CD4-positive, alpha-beta memory T cell (primary cell): ENCODE results near the gene THOP1. TPM values are rescaled to one million over a fixed set of nuclear protein-coding genes. Genes with fewer than 3 reads are reported as not detected.
A peak's percentile ranks its signal among the peaks of the same experiment; 100 is the strongest.

Source experiments
- CTCF ChIA-PET: fragments of 350-600 bp; sonication (Branson Sonifier 250); formaldehyde crosslinking; loops from one replicate; lab custom pipeline; 2021; ENCODE audit warnings: inconsistent platforms; ENCODE audit not compliant: partially characterized antibody; lab: Charles Lee
- POLR2A ChIA-PET: fragments of 350-600 bp; sonication (Branson Sonifier 250); formaldehyde crosslinking; loops from one replicate; lab custom pipeline; 2021; ENCODE audit not compliant: partially characterized antibody; lab: Charles Lee
- DNase-seq, 5 donors: peaks; one replicate each; pipeline versions ENCODE4 v3.0.0 to v3.0.0-alpha.2; 2020 to 2022; ENCODE audit warnings: mixed read lengths in 1 of 5
- H3K27ac ChIP-seq: one replicate; pipeline ENCODE4 v1.7.0; 2013; ENCODE audit warnings: low read depth, low read length
- H3K27me3 ChIP-seq: 2 replicates; pipeline ENCODE4 v1.7.0; 2013; ENCODE audit warnings: mild to moderate bottlenecking, low read length, moderate library complexity; ENCODE audit not compliant: insufficient read depth
- H3K36me3 ChIP-seq: 2 replicates; pipeline ENCODE4 v1.7.0; 2013; ENCODE audit warnings: mild to moderate bottlenecking, low read length, moderate library complexity; ENCODE audit not compliant: insufficient read depth
- H3K4me1 ChIP-seq: 2 replicates; pipeline ENCODE4 v1.7.0; 2013; ENCODE audit warnings: mild to moderate bottlenecking, low read length, moderate library complexity; ENCODE audit not compliant: insufficient read depth
- H3K4me3 ChIP-seq, 2 donors: one replicate each; pipeline ENCODE4 v1.7.0; 2013; ENCODE audit warnings: low read length in 2 of 2, mild to moderate bottlenecking in 1 of 2
- H3K9me3 ChIP-seq, 2 donors: one replicate each; pipeline ENCODE4 v1.7.0; 2013; ENCODE audit warnings: low read length in 2 of 2, control low read depth in 1 of 2; ENCODE audit not compliant: control insufficient read depth in 1 of 2
- H3K27ac Mint-ChIP-seq, 7 donors: one replicate each; pipeline ENCODE4 v1.8.0; 2020 to 2021; ENCODE audit warnings: mixed read lengths in 7 of 7, mild to moderate bottlenecking in 6 of 7, inconsistent platforms in 3 of 7, moderate library complexity in 3 of 7
- H3K27me3 Mint-ChIP-seq, 2 donors: one replicate each; pipeline ENCODE4 v1.8.0; 2020 to 2021; ENCODE audit warnings: mixed read lengths in 2 of 2
- H3K36me3 Mint-ChIP-seq, 2 donors: one replicate each; pipeline ENCODE4 v1.8.0; 2020 to 2021; ENCODE audit warnings: mixed read lengths in 2 of 2, inconsistent platforms in 1 of 2, mild to moderate bottlenecking in 1 of 2
- H3K4me1 Mint-ChIP-seq, 4 donors: one replicate each; pipeline ENCODE4 v1.8.0; 2020 to 2021; ENCODE audit warnings: mixed read lengths in 4 of 4, mild to moderate bottlenecking in 1 of 4
- H3K4me3 Mint-ChIP-seq, 8 donors: one replicate each; pipeline ENCODE4 v1.8.0; 2020 to 2021; ENCODE audit warnings: mixed read lengths in 8 of 8, mild to moderate bottlenecking in 7 of 8, moderate library complexity in 6 of 8, inconsistent platforms in 3 of 8
- H3K9me3 Mint-ChIP-seq, 8 donors: one replicate each; pipeline ENCODE4 v1.8.0; 2020 to 2021; ENCODE audit warnings: mixed read lengths in 8 of 8, mild to moderate bottlenecking in 5 of 8, inconsistent platforms in 3 of 8, moderate library complexity in 1 of 8
- intact Hi-C: fragments of 100-400 bp; cut with micrococcal nuclease; formaldehyde crosslinking; loops from one replicate; pipeline ENCODE4 v1.15.1; 2023
- polyA plus RNA-seq, 2 donors: library from polyadenylated mRNA; unstranded; fragments of 300-500 nt; fragmentation: Illumina TruSeq; gene quantifications; one replicate each; pipeline ENCODE4 v1.2.3, GENCODE V29; 2021
- total RNA-seq, 2 experiments: library from RNA; stranded (reverse); gene quantifications; one replicate each; pipeline ENCODE4 v1.2.3, GENCODE V29; 2021

Gene THOP1
- total and polyA plus RNA-seq, 4 experiments from 2014 or later, result 21.6 to 31.9 (median 25.8) TPM

GRCh38 chr19:2768365-2769132 is 16.8 kb upstream of the THOP1 start:
- POLR2A ChIA-PET, result interaction anchor here (1.5 kb wide), 1 partner anchor 15 kb away, joined by 5 read pairs; the partner anchor contains the start of gene SGTA
- Mint-ChIP-seq H3K27ac (no peak overlapping the region), H3K4me3 (no peak overlapping the region), H3K9me3 (no peaks in the 10 kb centered on the region), H3K4me1 (peaks cover 2 to 11% (median 5%) of the 10 kb centered on the region in 4 donors), H3K36me3 (peaks cover 7 to 13% of the 10 kb centered on the region in 2 donors), H3K27me3 (no peaks in the 10 kb centered on the region)
- peaks cover 24% of the 10 kb centered on the region for H3K36me3 ChIP-seq
- no peaks in the 10 kb centered on the region for H3K27me3 ChIP-seq
- no peak for DNase-seq
- no peaks in the 10 kb centered on the region for H3K4me1 ChIP-seq
- no peak overlapping the region for H3K4me3 ChIP-seq
- CTCF ChIA-PET, result interaction anchor here (2.6 kb wide), 1 partner anchor 20 kb away, joined by 11 read pairs; no protein-coding TSS in a partner anchor
- H3K27ac ChIP-seq, result no peak overlapping the region
- H3K9me3 ChIP-seq, result no peaks in the 10 kb centered on the region
- intact Hi-C loops, result no loop called here

- Histone ChIP-seq H3K9me3 (no peaks in the 10 kb centered on the region), H3K4me3 (no peak overlapping the region), H3K4me1 (no peaks in the 10 kb centered on the region), H3K27me3 (no peaks in the 10 kb centered on the region), H3K27ac (no peak overlapping the region), H3K36me3 (peaks cover 22% of the 10 kb centered on the region)
- POLR2A ChIA-PET, result no interaction called here
- H3K4me3 Mint-ChIP-seq, result no peak overlapping the region
- H3K9me3 Mint-ChIP-seq, result no peaks in the 10 kb centered on the region
- H3K4me1 Mint-ChIP-seq, result peaks cover 2 to 16% (median 7%) of the 10 kb centered on the region in 4 donors
- CTCF ChIA-PET, result interaction anchor here (2.6 kb wide), 1 partner anchor 20 kb away, joined by 11 read pairs; no protein-coding TSS in a partner anchor
- H3K27me3 Mint-ChIP-seq, result no peaks in the 10 kb centered on the region
- intact Hi-C loops, result no loop called here
- no peak for DNase-seq
- H3K36me3 Mint-ChIP-seq, result peaks cover 3 to 13% of the 10 kb centered on the region in 2 donors
- H3K27ac Mint-ChIP-seq, result no peak overlapping the region
These were observed 16.1 kb upstream of the THOP1 start for GRCh38 chr19:2769218-2769617.

GRCh38 chr19:2770055-2771013 is 15.0 kb upstream of the THOP1 start:
- CTCF ChIA-PET, result interaction anchor here (2.6 kb wide), 1 partner anchor 22 kb away, joined by 11 read pairs; no protein-coding TSS in a partner anchor
- Histone ChIP-seq H3K4me3 (no peak overlapping the region), H3K27me3 (no peaks in the 10 kb centered on the region), H3K27ac (no peak overlapping the region), H3K4me1 (peaks cover 11% of the 10 kb centered on the region), H3K36me3 (peaks cover 21% of the 10 kb centered on the region), H3K9me3 (no peaks in the 10 kb centered on the region)
- H3K4me3 Mint-ChIP-seq, result no peak overlapping the region
- POLR2A ChIA-PET, result no interaction called here
- peak overlapping the region in 2 of 7 donors; percentile 52 to 53 for H3K27ac Mint-ChIP-seq
- peaks cover 7 to 27% (median 16%) of the 10 kb centered on the region in 4 donors for H3K4me1 Mint-ChIP-seq
- no peak for DNase-seq
- H3K9me3 Mint-ChIP-seq, result no peaks in the 10 kb centered on the region
- no peaks in the 10 kb centered on the region for H3K27me3 Mint-ChIP-seq
- peaks cover 3 to 7% of the 10 kb centered on the region in 2 donors for H3K36me3 Mint-ChIP-seq
- intact Hi-C loops, result no loop called here

- H3K27ac Mint-ChIP-seq, result peak overlapping the region in 3 of 7 donors; percentile 19 to 83 (median 35)
- Histone ChIP-seq H3K4me3 (no peak overlapping the region), H3K36me3 (peaks cover 10% of the 10 kb centered on the region), H3K27ac (no peak overlapping the region), H3K9me3 (no peaks in the 10 kb centered on the region), H3K27me3 (no peaks in the 10 kb centered on the region), H3K4me1 (peaks cover 20% of the 10 kb centered on the region)
- no peaks in the 10 kb centered on the region for H3K9me3 Mint-ChIP-seq
- CTCF ChIA-PET, result no interaction called here
- H3K4me3 Mint-ChIP-seq, result peak overlapping the region in 2 of 8 donors; percentile 46 to 76
- POLR2A ChIA-PET, result no interaction called here
- intact Hi-C loops, result no loop called here
- peaks cover 3 to 10% of the 10 kb centered on the region in 2 donors for H3K36me3 Mint-ChIP-seq
- no peaks in the 10 kb centered on the region for H3K27me3 Mint-ChIP-seq
- no peak for DNase-seq
- H3K4me1 Mint-ChIP-seq, result peaks cover 13 to 43% (median 28%) of the 10 kb centered on the region in 4 donors
These were observed 13.3 kb upstream of the THOP1 start for GRCh38 chr19:2771786-2772674.

GRCh38 chr19:2774083-2774679 is 11.1 kb upstream of the THOP1 start:
- Mint-ChIP-seq H3K9me3 (no peaks in the 10 kb centered on the region), H3K4me3 (peak overlapping the region in 1 of 8 donors; percentile 15)
- intact Hi-C loops, result no loop called here

GRCh38 chr19:2774953-2775555 is 10.2 kb upstream of the THOP1 start:
- H3K4me3 Mint-ChIP-seq, result peak overlapping the region; percentile 80 to 95 (median 83)
- intact Hi-C loops, result no loop called here
- DNase-seq, result no peak
- H3K4me1 Mint-ChIP-seq, result peaks cover 17 to 48% (median 30%) of the 10 kb centered on the region in 4 donors
- H3K4me1 ChIP-seq, result peaks cover 23% of the 10 kb centered on the region
- peak overlapping the region; percentile 60 for H3K27ac ChIP-seq
- no peaks in the 10 kb centered on the region for H3K27me3 ChIP-seq
- CTCF ChIA-PET, result interaction anchor here (1.2 to 1.3 kb wide), 2 partner anchors 11 to 127 kb away, joined by 3 to 4 read pairs; no protein-coding TSS in a partner anchor
- peak overlapping the region in 1 of 2 donors; percentile 44 for H3K4me3 ChIP-seq
- H3K36me3 ChIP-seq, result peaks cover 3% of the 10 kb centered on the region
- H3K27me3 Mint-ChIP-seq, result no peaks in the 10 kb centered on the region
- H3K9me3 Mint-ChIP-seq, result no peaks in the 10 kb centered on the region
- H3K9me3 ChIP-seq, result no peaks in the 10 kb centered on the region
- H3K27ac Mint-ChIP-seq, result peak overlapping the region; percentile 88 to 99 (median 97)
- peaks cover 3 to 14% of the 10 kb centered on the region in 2 donors for H3K36me3 Mint-ChIP-seq
- POLR2A ChIA-PET, result interaction anchor here (1.2 kb wide), 1 partner anchor 10 kb away, joined by 5 read pairs; the partner anchor contains the start of gene THOP1

More at GRCh38 chr19:2774083-2774679, 11.1 kb upstream of the THOP1 start:
- Histone ChIP-seq H3K9me3 (no peaks in the 10 kb centered on the region), H3K4me3 (no peak overlapping the region), H3K4me1 (peaks cover 20% of the 10 kb centered on the region), H3K27me3 (no peaks in the 10 kb centered on the region), H3K36me3 (peaks cover 3% of the 10 kb centered on the region), H3K27ac (no peak overlapping the region)
- ChIA-PET POLR2A (no interaction called here), CTCF (no interaction called here)
- Mint-ChIP-seq H3K36me3 (peaks cover 3 to 14% of the 10 kb centered on the region in 2 donors), H3K27ac (peak overlapping the region in 5 of 7 donors; percentile 2 to 79 (median 50)), H3K27me3 (no peaks in the 10 kb centered on the region), H3K4me1 (peaks cover 15 to 46% (median 29%) of the 10 kb centered on the region in 4 donors)
- no peak for DNase-seq
